ENCODE data around the gene IP6K3.

IP6K3 gene

GRCh38 chr6:33758815-33759216 lies 12.1 kb upstream of the IP6K3 start:
- no peak for DNase-seq

DNA sequence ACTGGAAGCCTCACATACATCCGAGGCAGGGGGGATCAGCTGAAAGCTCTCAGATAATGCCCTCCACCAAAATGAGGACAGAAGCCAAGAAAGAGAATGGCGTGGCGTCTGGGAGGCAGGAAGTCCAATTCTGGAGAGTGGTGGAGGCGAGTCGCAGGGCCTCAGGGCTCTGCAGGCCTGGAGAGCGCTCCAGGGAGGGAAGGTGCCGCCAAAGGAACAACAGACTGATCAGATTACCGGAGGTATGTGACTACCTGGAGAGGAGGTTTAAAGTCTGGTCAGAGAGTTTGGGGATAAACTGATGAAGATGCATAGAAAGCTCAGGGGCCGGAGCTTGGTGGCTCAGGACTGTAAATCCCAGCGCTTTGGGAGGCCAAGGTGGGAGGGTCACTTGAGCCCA lies 11.2 kb upstream of the IP6K3 start:
- DNase-seq = no peak

- no peak for DNase-seq
Observed at GRCh38 chr6:33757113-33757512, 10.4 kb upstream of the IP6K3 start.

DNA sequence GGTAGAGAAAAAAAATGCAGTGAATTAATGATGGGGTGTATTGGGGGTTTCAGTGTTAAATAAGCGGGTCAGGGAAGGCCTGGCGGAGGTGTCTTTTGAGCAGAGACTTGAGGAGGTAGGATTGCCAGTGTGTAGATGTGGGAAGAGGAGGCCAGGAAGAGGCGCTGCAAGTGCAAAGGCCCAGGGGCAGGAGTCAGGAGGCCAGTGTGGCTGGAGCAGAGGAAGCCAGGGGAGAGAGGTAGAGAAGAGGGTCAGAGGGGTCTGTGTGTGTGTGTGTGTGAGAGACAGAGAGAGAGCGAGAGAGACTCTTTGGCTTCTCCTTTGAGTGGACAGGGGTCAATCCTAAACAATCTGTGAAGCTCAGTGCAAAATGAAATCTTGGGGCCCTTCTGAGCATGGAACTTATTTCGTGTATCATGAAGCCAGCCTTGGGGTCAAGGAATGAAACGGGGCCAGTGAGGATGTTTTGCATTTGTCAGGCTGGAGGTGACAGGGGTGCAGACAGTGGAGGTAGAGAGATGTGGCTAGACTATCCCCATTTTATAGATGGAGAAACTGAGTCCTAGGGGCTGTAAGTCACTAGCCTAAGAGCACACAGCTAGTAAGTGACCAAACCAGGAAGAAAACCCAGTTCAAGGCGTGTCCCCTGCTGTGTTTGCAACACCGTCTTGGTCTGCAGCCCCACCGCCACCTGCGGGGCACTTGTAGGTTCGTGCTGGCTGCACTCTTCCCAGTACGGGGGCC lies 9.7 kb upstream of the IP6K3 start:
- DNase-seq = no peak

- DNase-seq = no peak
Observed at GRCh38 chr6:33755070-33755869, 8.6 kb upstream of the IP6K3 start.

DNA sequence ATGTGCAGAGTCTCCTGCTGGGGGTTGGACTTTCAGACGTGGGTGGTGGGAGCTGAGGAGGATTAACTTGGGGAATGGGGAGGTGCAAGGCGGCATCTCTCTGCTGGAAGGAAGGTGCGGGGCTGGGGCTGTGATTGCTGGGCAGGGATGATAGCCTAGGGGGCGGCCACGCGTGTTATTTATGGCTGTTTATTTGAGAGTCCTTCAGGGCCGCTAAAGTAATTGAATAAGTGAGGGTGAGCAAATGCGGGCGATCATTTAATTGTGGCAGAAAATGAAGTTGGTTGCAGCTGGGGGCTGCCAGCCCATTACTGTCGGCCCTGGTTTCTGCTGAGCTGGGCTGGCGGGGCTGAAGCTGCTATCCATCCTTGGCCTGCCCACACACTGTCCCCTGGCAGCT lies 7.5 kb upstream of the IP6K3 start:
- DNase-seq = no peak

DNA sequence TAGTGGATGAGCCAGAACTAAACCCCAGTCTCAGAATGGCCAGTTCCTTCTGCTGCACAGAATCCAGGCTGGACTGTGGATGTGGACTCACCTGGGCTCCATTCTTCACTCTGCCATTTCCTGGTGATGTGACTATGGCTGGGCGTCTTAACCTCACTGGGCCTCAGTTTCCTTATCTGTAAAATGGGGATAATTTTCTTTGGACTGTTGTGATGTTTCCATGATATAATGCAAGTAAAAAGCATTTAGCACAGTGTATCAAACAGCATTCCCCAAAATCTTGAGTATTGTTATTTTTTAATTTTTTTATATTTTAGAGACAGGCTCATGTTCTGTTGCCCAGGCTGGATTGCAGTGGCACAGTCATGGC lies 5.9 kb upstream of the IP6K3 start:
- no peak for DNase-seq

- DNase-seq = no peak
Observed at GRCh38 chr6:33751771-33752645, 5.3 kb upstream of the IP6K3 start.

GRCh38 chr6:33750244-33750991 lies 3.7 kb upstream of the IP6K3 start:
- no peak for DNase-seq

- no peak for DNase-seq
Observed at GRCh38 chr6:33749401-33749800, 2.7 kb upstream of the IP6K3 start.

GRCh38 chr6:33748841-33749240 lies 2.1 kb upstream of the IP6K3 start:
- no peak for DNase-seq

- no peak for DNase-seq
Observed at GRCh38 chr6:33747823-33748222, 1.1 kb upstream of the IP6K3 start.

- DNase-seq = no peak
Observed at GRCh38 chr6:33746036-33746600, 587 bp downstream of the IP6K3 start.

DNA sequence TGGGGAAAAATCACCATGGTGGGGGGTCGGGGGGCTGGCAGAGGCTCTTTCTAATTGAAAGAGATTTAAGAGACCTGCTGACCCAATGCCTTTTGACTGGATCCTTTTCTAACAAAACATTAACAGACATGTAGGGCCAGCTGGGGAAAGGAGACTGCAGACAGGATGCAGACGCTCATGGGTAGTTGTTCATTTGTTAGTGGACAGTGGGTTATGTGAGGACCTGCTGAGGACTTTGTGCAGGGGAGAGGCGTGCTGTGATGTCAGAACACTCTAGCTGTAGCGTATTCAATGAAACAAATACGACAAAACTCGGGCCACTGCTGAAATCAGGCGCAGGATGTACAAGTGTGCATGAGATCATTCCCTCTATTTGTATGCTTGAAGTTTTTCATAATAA lies 1.2 kb downstream of the IP6K3 start:
- DNase-seq = no peak

DNA sequence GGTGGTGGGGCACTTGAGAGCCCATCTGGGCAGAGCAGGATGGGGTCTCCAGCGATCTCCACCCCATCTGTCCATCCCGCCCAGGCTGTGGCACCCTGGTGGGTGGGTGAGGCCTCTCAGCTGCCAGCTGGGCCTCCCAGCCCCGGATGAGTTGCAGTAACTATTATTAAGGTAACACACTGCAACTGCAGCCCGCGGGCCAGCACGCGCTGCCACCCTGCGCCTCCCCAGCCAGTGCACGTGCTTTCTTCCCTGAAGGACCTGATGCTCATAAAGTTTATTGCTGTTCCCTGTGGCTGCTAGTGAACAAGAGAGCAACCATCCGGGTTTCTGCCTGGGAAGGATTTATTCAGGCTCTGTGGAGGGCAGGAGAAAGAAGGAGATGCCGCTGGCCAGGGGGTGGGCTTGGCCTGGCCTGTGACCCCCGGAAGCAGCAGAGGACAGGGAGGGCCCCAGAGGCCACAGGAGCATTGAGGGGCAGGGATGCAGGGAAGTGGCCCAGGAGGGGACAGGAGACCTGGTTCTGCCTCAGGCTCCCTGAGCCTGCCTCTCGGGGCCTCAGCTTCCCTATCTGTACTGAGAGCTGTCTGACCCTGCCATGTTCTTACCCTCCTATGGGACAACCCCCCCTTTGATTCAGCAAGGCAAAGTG lies 1.7 kb downstream of the IP6K3 start:
- DNase-seq = no peak

DNA sequence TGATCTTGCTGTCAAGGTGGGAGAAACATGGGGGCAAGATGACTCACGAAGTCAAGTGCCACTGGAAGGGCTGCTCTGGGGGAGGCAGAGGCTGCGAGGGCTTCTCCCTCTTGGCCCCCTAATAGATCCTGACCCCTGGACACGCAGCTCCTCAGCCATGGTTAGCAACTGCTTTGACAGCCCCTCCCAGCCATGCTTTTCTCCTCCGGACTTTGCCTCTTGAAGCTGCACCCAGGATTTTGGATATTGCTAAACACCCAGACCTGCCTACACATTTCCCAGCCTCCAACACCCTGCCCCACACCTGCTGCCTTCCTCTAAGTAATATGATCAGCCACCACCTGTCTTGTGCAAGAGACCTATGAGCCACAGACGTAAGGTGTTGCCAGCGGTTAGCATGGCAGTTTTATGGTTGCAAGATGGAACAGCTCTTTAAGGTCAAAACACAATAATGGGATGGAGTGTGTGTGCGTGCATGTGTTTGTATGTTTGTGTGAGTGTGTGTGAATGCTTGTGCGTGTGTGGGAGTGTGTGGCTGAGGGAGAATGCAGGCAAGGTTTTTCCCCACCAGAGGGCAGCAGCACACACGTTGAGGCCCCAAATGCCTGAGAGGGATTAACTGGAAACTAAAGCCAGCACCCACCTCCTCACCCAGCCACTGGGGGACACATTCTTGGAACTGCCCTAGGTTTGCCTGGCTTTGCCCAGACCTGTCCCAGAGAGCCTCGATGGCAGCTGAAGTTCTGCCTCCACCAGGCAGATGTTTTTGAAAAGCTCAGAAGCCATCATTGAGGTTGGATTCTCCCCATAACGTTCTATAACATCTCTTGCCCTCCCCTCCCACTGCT lies 2.5 kb downstream of the IP6K3 start:
- DNase-seq = peak; percentile 75

DNA sequence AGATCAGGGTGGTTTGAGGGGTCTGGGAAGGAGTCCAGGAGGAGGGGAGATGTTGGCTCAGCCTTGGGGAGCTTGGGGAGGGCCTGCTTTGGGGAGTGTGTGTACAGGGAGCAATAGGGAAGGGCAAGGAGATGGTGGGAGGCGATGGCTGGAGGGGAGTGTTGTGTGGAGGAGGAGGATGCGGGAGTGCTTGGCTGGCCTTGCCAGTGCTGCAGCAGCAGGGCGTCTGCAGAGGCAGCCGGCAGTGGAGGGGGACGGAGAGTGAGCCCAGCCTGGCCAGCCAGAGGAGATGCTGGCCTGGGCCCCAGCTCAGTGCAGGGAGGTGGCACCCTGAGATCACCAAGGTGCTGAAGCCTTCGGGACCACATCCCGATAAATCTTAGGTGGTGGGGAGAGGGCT lies 3.9 kb downstream of the IP6K3 start:
- no peak for DNase-seq

GRCh38 chr6:33742092-33742491 lies 4.6 kb downstream of the IP6K3 start:
- DNase-seq = no peak

DNA sequence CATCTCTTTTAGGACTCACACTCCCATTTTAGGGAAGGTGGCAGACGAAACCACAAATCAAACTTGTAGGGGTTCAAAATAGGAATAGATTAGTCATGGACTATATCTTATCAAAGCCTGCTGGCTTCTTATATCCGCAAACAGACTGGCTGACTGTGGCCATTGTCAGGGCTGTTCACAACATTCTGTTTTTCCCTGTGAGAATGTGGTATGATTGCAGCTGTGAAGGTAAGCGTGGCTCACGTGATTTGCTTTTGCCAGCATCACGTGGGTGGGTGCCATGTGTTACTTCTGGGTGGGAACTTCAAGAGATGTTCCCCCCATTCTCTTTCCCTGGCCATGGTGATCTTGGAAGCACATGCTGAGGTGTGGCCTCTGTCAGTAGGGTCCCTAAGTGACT lies 5.9 kb downstream of the IP6K3 start:
- DNase-seq = no peak

GRCh38 chr6:33740204-33740608 lies 6.5 kb downstream of the IP6K3 start:
- no peak for DNase-seq

GRCh38 chr6:33739571-33739970 lies 7.1 kb downstream of the IP6K3 start:
- DNase-seq = no peak
